ENCODE results near the gene TRMT11.

Gene TRMT11

GRCh38 chr6:125986301-125987025, at the start of gene TRMT11:
Gene TRMT11 (plus strand): TSS chr6:125986540. CDS start chr6:125986551, 11 bp downstream.
- Histone ChIP-seq H3K4me3 (ENCODE audit: low read length) (peak within 1 kb of the TSS; percentile 69), H2AFZ (ENCODE audit: low read depth, low read length) (peak within 1 kb of the TSS; percentile 86), H3K4me1 (ENCODE audit: insufficient read depth, low read length) (peaks cover 6% of the 10 kb centered on the region), H3K9me3 (ENCODE audit: low read length) (peaks cover 2% of the 10 kb centered on the region), H3K27me3 (ENCODE audit: insufficient read depth, low read length) (no peaks in the 10 kb centered on the region), H3K36me3 (ENCODE audit: insufficient read depth, low read length) (no peaks in the 10 kb centered on the region)

- Histone ChIP-seq H3K9me3 (ENCODE audit: low read length) (no peaks in the 10 kb centered on the region), H3K4me1 (ENCODE audit: insufficient read depth, low read length) (no peaks in the 10 kb centered on the region), H3K36me3 (ENCODE audit: insufficient read depth, low read length) (no peaks in the 10 kb centered on the region), H2AFZ (ENCODE audit: low read depth, low read length) (no peak overlapping the region), H3K27me3 (ENCODE audit: insufficient read depth, low read length) (peaks cover 4% of the 10 kb centered on the region), H3K4me3 (ENCODE audit: low read length) (no peak overlapping the region)
These were observed 47.3 kb upstream of the TRMT11 start for GRCh38 chr6:125939026-125939425.

DNA sequence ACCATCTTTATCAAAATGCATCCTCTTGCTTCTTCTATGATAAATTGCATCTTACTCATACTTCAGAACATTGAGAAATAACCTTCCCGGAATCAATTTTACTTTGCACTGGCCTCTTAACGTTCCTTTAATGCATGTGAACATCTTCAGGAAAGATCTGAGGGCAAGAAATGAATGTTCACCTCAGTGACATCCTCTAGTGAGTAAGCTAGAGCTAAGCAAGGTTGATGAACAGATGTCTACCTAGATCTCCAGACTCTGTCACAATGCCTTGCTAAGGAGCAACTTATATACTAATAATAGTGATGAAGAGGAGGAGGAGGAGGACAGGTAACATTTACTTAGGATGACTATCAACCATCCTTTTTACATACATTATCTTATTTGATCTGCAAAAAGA, 46.5 kb upstream of the TRMT11 start:
- Histone ChIP-seq H3K4me3 (ENCODE audit: low read length) (no peak overlapping the region), H3K9me3 (ENCODE audit: low read length) (no peaks in the 10 kb centered on the region), H3K4me1 (ENCODE audit: insufficient read depth, low read length) (no peaks in the 10 kb centered on the region), H2AFZ (ENCODE audit: low read depth, low read length) (no peak overlapping the region), H3K27me3 (ENCODE audit: insufficient read depth, low read length) (peaks cover 4% of the 10 kb centered on the region), H3K36me3 (ENCODE audit: insufficient read depth, low read length) (no peaks in the 10 kb centered on the region)

DNA sequence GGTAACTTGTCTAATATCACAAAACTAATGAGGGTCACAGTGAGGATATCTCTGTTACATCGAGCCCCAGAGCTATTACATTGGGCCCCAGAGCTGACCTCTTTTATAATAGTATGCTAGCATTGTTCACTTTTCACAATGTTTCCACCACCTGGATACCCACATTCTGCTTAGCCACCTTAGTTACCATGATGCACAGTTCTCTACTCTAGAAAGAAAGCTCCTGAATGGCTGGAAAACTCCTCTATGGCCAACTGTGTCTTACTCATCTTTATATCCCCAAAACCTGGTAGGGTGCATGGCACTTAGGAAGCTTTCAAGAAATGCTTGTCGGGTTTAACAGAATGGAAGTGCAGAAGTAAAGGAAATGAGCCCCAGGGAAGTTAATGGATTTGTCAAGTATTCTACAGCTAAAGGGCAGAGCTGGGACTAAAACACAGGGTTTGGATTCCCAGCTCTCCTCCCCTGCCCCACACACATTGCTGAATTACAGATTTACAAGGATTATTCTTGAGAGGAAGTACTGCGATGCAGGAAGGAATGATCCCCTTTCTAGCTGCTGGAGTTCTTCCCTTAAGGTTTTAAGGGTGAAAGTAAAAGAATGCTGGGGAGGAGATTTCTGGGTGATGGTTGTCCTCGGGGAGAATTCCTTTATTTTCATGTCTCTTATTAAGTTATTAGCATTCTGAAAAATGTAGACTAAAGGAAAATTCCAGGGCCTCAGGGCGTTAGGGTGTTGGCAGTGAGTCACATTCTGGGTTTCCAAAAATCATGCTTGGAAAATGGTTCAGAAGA, 45.9 kb upstream of the TRMT11 start:
- Histone ChIP-seq H3K36me3 (ENCODE audit: insufficient read depth, low read length) (no peaks in the 10 kb centered on the region), H3K4me3 (ENCODE audit: low read length) (no peak overlapping the region), H2AFZ (ENCODE audit: low read depth, low read length) (no peak overlapping the region), H3K9me3 (ENCODE audit: low read length) (no peaks in the 10 kb centered on the region), H3K4me1 (ENCODE audit: insufficient read depth, low read length) (no peaks in the 10 kb centered on the region), H3K27me3 (ENCODE audit: insufficient read depth, low read length) (peaks cover 4% of the 10 kb centered on the region)

DNA sequence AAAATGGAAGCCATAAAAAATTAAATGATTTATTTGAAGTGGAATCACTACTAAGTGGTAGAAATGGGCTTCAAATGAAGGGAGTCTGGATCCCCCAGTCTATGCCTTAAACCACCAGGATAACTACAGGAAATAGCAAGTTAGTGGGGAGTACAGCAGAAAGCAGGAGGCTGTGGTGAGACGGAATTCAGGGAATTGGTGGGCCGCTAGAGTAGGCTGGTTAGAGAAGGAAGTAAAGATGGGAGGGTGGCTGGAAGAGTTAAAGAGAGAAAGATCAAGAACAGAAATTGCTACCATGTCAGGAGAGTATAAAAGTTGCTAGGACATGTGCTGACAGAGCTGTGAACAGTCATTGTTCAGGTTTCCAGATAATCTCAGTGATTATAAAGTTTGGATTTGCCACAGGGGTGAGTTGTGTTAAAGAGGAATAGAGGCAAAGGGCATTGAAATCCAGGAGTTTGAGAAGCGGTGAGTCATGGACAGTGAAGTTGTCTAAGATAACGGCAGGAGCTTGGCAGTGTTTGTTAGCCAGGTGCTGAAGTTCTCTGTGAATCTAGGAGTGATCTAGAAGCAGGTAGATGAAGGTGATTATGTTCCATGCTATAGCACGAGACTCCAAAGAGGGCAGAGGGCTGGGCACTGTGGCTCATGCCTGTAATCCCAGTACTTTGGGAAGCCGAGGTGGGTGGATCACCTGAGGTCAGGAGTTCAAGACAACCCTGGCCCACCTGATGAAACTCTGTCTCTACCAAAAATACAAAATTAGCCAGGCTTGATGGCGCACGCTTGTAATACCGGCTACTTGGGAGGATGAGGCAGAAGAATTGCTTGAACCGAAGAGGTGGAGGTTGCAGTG, 43.4 kb upstream of the TRMT11 start:
- Histone ChIP-seq H3K4me1 (ENCODE audit: insufficient read depth, low read length) (no peaks in the 10 kb centered on the region), H2AFZ (ENCODE audit: low read depth, low read length) (no peak overlapping the region), H3K36me3 (ENCODE audit: insufficient read depth, low read length) (no peaks in the 10 kb centered on the region), H3K4me3 (ENCODE audit: low read length) (no peak overlapping the region), H3K27me3 (ENCODE audit: insufficient read depth, low read length) (peaks cover 4% of the 10 kb centered on the region), H3K9me3 (ENCODE audit: low read length) (no peaks in the 10 kb centered on the region)

DNA sequence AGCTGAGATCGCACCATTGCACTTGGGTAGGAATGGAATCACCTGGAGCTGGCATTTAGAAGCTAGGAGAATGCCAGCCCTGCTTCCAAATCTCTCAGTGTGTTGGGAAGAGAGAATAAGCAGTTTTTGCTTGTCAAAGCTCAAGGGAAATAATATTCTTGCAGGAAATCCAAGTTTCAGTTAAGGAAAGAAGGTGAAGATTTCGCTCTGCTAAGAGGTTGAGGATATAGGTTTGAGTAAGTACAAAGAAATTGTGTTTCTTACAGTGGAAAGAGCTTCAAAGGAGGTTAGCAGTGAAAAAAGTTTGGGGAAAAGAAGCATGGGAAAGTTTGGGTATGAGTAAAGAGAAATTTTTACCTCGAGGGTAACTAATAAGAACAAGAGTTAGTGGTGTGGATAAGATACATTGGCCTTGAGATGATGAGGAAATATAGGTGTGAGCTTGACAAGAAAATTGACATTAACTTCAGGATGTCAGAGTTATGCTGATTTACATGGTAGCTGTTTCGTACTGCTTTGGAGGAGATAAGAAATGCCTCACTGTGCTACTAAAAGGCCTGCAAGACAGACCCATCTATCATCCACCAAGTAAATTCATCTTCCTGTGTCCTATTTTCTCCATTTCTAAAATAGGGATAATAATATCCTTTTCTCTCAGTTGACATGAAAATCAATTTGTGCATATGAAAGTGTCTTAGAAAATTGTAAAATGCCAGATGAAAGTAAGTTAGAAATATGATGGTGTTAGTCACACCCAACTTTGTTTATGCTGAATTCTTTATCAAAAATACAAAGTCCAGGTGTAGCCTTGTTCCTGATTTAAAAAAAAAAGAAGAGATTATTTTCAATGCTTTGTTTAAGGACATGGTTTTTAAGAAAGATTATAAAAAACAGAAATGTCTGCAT, 42.6 kb upstream of the TRMT11 start:
- no peaks in the 10 kb centered on the region for H3K4me1 ChIP-seq (ENCODE audit: insufficient read depth, low read length)
- H2AFZ ChIP-seq (ENCODE audit: low read depth, low read length): no peak overlapping the region
- peaks cover 4% of the 10 kb centered on the region for H3K27me3 ChIP-seq (ENCODE audit: insufficient read depth, low read length)
- H3K9me3 ChIP-seq (ENCODE audit: low read length): no peaks in the 10 kb centered on the region
- no peaks in the 10 kb centered on the region for H3K36me3 ChIP-seq (ENCODE audit: insufficient read depth, low read length)
- H3K4me3 ChIP-seq (ENCODE audit: low read length): no peak overlapping the region

GRCh38 chr6:125944434-125944816, 41.9 kb upstream of the TRMT11 start:
- H3K36me3 ChIP-seq (ENCODE audit: insufficient read depth, low read length): no peaks in the 10 kb centered on the region
- H3K9me3 ChIP-seq (ENCODE audit: low read length): no peaks in the 10 kb centered on the region
- H3K4me1 ChIP-seq (ENCODE audit: insufficient read depth, low read length): no peaks in the 10 kb centered on the region
- H3K27me3 ChIP-seq (ENCODE audit: insufficient read depth, low read length): peaks cover 4% of the 10 kb centered on the region
- no peak overlapping the region for H2AFZ ChIP-seq (ENCODE audit: low read depth, low read length)
- no peak overlapping the region for H3K4me3 ChIP-seq (ENCODE audit: low read length)

- Histone ChIP-seq H3K36me3 (ENCODE audit: insufficient read depth, low read length) (no peaks in the 10 kb centered on the region), H3K4me3 (ENCODE audit: low read length) (no peak overlapping the region), H3K27me3 (ENCODE audit: insufficient read depth, low read length) (peaks cover 4% of the 10 kb centered on the region), H3K9me3 (ENCODE audit: low read length) (no peaks in the 10 kb centered on the region), H2AFZ (ENCODE audit: low read depth, low read length) (no peak overlapping the region), H3K4me1 (ENCODE audit: insufficient read depth, low read length) (no peaks in the 10 kb centered on the region)
These were observed 41.4 kb upstream of the TRMT11 start for GRCh38 chr6:125944896-125945295.

- Histone ChIP-seq H3K4me1 (ENCODE audit: insufficient read depth, low read length) (no peaks in the 10 kb centered on the region), H3K27me3 (ENCODE audit: insufficient read depth, low read length) (peaks cover 4% of the 10 kb centered on the region), H3K36me3 (ENCODE audit: insufficient read depth, low read length) (no peaks in the 10 kb centered on the region), H3K4me3 (ENCODE audit: low read length) (no peak overlapping the region), H3K9me3 (ENCODE audit: low read length) (no peaks in the 10 kb centered on the region), H2AFZ (ENCODE audit: low read depth, low read length) (no peak overlapping the region)
These were observed 40.8 kb upstream of the TRMT11 start for GRCh38 chr6:125945378-125946141.

- Histone ChIP-seq H2AFZ (ENCODE audit: low read depth, low read length) (no peak overlapping the region), H3K9me3 (ENCODE audit: low read length) (no peaks in the 10 kb centered on the region), H3K4me1 (ENCODE audit: insufficient read depth, low read length) (no peaks in the 10 kb centered on the region), H3K27me3 (ENCODE audit: insufficient read depth, low read length) (peaks cover 4% of the 10 kb centered on the region), H3K36me3 (ENCODE audit: insufficient read depth, low read length) (no peaks in the 10 kb centered on the region), H3K4me3 (ENCODE audit: low read length) (no peak overlapping the region)
These were observed 38.7 kb upstream of the TRMT11 start for GRCh38 chr6:125947615-125948014.

GRCh38 chr6:125948455-125948854, 37.9 kb upstream of the TRMT11 start:
- Histone ChIP-seq H3K9me3 (ENCODE audit: low read length) (no peaks in the 10 kb centered on the region), H3K36me3 (ENCODE audit: insufficient read depth, low read length) (no peaks in the 10 kb centered on the region), H3K27me3 (ENCODE audit: insufficient read depth, low read length) (peaks cover 3% of the 10 kb centered on the region), H2AFZ (ENCODE audit: low read depth, low read length) (no peak overlapping the region), H3K4me1 (ENCODE audit: insufficient read depth, low read length) (no peaks in the 10 kb centered on the region), H3K4me3 (ENCODE audit: low read length) (no peak overlapping the region)

- peaks cover 3% of the 10 kb centered on the region for H3K27me3 ChIP-seq (ENCODE audit: insufficient read depth, low read length)
- H3K4me1 ChIP-seq (ENCODE audit: insufficient read depth, low read length): no peaks in the 10 kb centered on the region
- no peak overlapping the region for H2AFZ ChIP-seq (ENCODE audit: low read depth, low read length)
- H3K4me3 ChIP-seq (ENCODE audit: low read length): no peak overlapping the region
- no peaks in the 10 kb centered on the region for H3K9me3 ChIP-seq (ENCODE audit: low read length)
- H3K36me3 ChIP-seq (ENCODE audit: insufficient read depth, low read length): no peaks in the 10 kb centered on the region
These were observed 37.3 kb upstream of the TRMT11 start for GRCh38 chr6:125949069-125949468.
